Liver (tissue), 3 donors: ENCODE measurements around the gene DIS3L2.

ENCODE experiments used
- CTCF ChIP-seq: fragments of 150-350 bp; IDR thresholded peaks from 2 replicates; pipeline ENCODE4 v1.5.1; 2017; ENCODE audit warnings: improper control_type of control experiment, low read depth, low read length; ENCODE audit not compliant: missing input control
- FOXA1 ChIP-seq: IDR thresholded peaks from 2 replicates; pipeline ENCODE4 v1.6.1; 2016; ENCODE audit warnings: antibody characterized with exemption
- JUND ChIP-seq, 2 donors: IDR thresholded peaks; 2 replicates each; pipeline ENCODE4 v1.6.1; 2016; ENCODE audit warnings: antibody characterized with exemption in 2 of 2
- MAX ChIP-seq: IDR thresholded peaks from 2 replicates; pipeline ENCODE4 v1.6.1; 2016; ENCODE audit warnings: antibody characterized with exemption
- REST ChIP-seq: IDR thresholded peaks from 2 replicates; pipeline ENCODE4 v1.6.1; 2016; ENCODE audit warnings: antibody characterized with exemption, mild to moderate bottlenecking
- SP1 ChIP-seq: IDR thresholded peaks from 2 replicates; pipeline ENCODE4 v1.6.1; 2018; ENCODE audit warnings: antibody characterized with exemption, mild to moderate bottlenecking
- YY1 ChIP-seq: IDR thresholded peaks from 2 replicates; pipeline ENCODE4 v1.6.1; 2016; ENCODE audit warnings: antibody characterized with exemption, mild to moderate bottlenecking
- ZBTB33 ChIP-seq: IDR thresholded peaks from 2 replicates; pipeline ENCODE4 v1.6.1; 2016; ENCODE audit warnings: antibody characterized with exemption
- donor health status: healthy.
- donor health status: healthy.

- TF ChIP-seq CTCF, result no peak
- TF ChIP-seq MAX, result no peak
- TF ChIP-seq FOXA1, result no peak
- no peak for TF ChIP-seq JUND (IDR thresholded peaks at IDR 0.05)
- TF ChIP-seq SP1, result no peak
- no peak for TF ChIP-seq ZBTB33
- TF ChIP-seq REST, result no peak
- no peak for TF ChIP-seq YY1
Observed at GRCh38 chr2:231987124-231987727, 25.7 kb downstream of the DIS3L2 start.
